ENCODE measurements around the gene JSRP1.

Gene JSRP1

DNA sequence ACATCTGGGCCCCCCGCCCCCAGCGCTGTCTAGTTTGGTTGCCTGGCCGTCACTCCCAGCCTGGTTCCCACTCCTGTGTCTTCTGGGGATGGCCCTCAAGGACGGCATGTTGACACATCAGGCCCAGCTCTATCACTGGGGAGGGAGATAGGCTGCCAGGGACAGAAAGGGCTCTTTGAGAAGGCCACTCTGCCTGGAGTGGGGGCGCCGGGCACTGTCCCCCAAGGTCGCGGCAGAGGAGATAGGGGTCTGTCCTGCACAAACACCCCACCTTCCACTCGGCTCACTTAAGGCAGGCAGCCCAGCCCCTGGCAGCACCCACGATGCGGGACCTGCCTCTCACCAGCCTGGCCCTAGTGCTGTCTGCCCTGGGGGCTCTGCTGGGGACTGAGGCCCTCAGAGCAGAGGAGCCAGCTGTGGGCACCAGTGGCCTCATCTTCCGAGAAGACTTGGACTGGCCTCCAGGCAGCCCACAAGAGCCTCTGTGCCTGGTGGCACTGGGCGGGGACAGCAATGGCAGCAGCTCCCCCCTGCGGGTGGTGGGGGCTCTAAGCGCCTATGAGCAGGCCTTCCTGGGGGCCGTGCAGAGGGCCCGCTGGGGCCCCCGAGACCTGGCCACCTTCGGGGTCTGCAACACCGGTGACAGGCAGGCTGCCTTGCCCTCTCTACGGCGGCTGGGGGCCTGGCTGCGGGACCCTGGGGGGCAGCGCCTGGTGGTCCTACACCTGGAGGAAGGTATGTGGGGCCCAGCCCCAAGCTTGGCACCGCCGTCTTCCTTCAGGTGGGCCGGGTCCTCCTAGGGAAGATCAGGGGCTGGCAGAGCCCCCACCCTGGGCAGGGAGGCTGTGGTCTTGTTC lies 7.0 kb downstream of the JSRP1 start, which contains the start of gene AMH:
AMH (plus strand) TSS at position 314 of the 857 bp plus-strand sequence; CDS start at position 324, 10 bp downstream.
- Histone ChIP-seq H2AFZ (no peak within 1 kb of the TSS), H3K9me3 (ENCODE audit: control insufficient read depth, low read length) (no peaks in the 10 kb centered on the region), H3K27ac (no peak within 1 kb of the TSS), H3K27me3 (ENCODE audit: control insufficient read depth, insufficient read depth, low read length) (peaks cover 14% of the 10 kb centered on the region), H3K79me2 (no peaks in the 10 kb centered on the region), H3K4me1 (no peaks in the 10 kb centered on the region), H3K4me3 (ENCODE audit: low read depth, low read length) (no peak within 1 kb of the TSS), H3K4me2 (ENCODE audit: low read length) (no peak within 1 kb of the TSS), H3K36me3 (ENCODE audit: control insufficient read depth, insufficient read depth, low read length) (no peaks in the 10 kb centered on the region), H3K9ac (no peak within 1 kb of the TSS)
- TF ChIP-seq, protein P1, sequence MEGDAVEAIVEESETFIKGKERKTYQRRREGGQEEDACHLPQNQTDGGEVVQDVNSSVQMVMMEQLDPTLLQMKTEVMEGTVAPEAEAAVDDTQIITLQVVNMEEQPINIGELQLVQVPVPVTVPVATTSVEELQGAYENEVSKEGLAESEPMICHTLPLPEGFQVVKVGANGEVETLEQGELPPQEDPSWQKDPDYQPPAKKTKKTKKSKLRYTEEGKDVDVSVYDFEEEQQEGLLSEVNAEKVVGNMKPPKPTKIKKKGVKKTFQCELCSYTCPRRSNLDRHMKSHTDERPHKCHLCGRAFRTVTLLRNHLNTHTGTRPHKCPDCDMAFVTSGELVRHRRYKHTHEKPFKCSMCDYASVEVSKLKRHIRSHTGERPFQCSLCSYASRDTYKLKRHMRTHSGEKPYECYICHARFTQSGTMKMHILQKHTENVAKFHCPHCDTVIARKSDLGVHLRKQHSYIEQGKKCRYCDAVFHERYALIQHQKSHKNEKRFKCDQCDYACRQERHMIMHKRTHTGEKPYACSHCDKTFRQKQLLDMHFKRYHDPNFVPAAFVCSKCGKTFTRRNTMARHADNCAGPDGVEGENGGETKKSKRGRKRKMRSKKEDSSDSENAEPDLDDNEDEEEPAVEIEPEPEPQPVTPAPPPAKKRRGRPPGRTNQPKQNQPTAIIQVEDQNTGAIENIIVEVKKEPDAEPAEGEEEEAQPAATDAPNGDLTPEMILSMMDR (IDR thresholded peaks at IDR 0.05): no peak

DNA sequence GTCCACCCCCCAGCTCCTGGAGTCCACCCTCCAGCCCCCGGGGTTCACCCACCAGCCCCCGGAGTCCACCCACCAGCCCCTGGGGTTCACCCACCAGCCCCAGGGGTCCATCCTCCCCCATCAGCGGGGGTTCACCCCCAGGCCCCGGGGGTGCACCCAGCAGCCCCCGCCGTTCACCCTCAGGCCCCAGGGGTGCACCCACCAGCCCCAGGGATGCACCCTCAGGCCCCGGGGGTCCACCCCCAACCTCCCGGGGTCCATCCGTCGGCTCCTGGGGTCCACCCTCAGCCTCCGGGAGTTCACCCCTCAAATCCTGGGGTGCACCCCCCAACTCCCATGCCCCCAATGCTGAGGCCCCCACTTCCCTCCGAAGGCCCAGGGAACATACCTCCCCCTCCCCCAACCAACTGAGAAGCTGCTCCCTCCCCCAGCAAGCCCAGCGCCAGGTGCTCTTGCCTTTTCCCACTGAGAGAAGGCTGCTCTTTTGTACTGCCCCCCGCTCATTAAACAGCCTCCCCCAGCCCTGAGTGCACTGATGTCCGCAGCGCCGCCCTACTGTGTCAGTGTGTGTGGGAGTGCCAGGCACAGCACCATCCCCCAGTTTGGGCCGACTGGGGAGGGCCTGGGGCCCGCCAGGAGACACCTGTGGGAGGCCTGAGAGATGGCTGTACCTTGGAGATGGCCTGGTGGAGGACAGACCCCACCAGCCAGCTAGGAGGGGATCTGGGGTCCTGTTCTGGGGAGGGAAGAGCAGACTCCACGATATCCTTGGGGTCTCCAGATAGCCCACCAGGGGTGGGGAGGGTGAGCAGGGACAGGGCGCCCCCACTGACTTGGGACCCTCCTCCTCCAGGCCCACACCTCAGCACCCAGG lies 7.8 kb downstream of the JSRP1 start:
- Histone ChIP-seq H3K36me3 (ENCODE audit: control insufficient read depth, insufficient read depth, low read length) (no peaks in the 10 kb centered on the region), H3K27ac (no peak overlapping the region), H3K4me3 (ENCODE audit: low read depth, low read length) (no peak overlapping the region), H3K4me2 (ENCODE audit: low read length) (no peak overlapping the region), H3K27me3 (ENCODE audit: control insufficient read depth, insufficient read depth, low read length) (peaks cover 14% of the 10 kb centered on the region), H3K4me1 (no peaks in the 10 kb centered on the region), H3K79me2 (no peaks in the 10 kb centered on the region), H3K9me3 (ENCODE audit: control insufficient read depth, low read length) (no peaks in the 10 kb centered on the region), H3K9ac (no peak overlapping the region), H2AFZ (no peak overlapping the region)
- TF ChIP-seq, protein P1 (IDR thresholded peaks at IDR 0.05): no peak

DNA sequence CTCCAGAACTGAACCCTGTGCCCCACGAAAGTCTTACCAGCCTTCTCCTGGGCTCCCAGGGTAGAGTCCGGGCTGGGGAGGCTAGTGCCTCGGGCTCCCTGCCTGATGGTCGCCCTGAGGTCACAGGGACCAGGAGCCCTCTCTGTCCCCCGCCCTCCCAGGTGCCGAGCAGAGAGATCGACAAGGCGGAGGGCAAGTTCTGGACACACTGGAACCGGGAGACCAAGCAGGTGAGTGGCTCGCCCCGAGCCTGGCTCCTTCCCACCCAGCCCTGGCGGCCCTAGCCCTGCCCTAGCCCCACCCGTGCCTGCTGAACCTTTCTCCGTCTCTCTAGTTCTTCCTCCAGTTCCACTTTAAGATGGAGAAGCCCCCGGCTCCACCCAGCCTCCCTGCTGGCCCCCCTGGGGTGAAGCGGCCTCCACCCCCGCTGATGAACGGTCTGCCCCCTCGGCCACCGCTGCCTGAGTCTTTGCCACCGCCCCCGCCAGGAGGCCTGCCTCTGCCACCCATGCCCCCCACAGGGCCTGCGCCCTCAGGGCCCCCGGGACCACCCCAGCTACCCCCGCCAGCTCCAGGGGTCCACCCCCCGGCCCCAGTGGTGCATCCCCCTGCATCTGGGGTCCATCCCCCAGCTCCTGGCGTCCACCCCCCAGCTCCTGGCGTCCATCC lies 8.7 kb downstream of the JSRP1 start:
- H3K27ac ChIP-seq: no peak overlapping the region
- peaks cover 8% of the 10 kb centered on the region for H3K27me3 ChIP-seq (ENCODE audit: control insufficient read depth, insufficient read depth, low read length)
- H3K79me2 ChIP-seq: peaks cover under 1% of the 10 kb centered on the region
- TF ChIP-seq, protein P1 (IDR thresholded peaks at IDR 0.05): no peak
- no peaks in the 10 kb centered on the region for H3K4me1 ChIP-seq
- no peak overlapping the region for H2AFZ ChIP-seq
- no peak overlapping the region for H3K4me2 ChIP-seq (ENCODE audit: low read length)
- no peaks in the 10 kb centered on the region for H3K36me3 ChIP-seq (ENCODE audit: control insufficient read depth, insufficient read depth, low read length)
- no peak overlapping the region for H3K4me3 ChIP-seq (ENCODE audit: low read depth, low read length)
- no peak overlapping the region for H3K9ac ChIP-seq
- no peaks in the 10 kb centered on the region for H3K9me3 ChIP-seq (ENCODE audit: control insufficient read depth, low read length)

DNA sequence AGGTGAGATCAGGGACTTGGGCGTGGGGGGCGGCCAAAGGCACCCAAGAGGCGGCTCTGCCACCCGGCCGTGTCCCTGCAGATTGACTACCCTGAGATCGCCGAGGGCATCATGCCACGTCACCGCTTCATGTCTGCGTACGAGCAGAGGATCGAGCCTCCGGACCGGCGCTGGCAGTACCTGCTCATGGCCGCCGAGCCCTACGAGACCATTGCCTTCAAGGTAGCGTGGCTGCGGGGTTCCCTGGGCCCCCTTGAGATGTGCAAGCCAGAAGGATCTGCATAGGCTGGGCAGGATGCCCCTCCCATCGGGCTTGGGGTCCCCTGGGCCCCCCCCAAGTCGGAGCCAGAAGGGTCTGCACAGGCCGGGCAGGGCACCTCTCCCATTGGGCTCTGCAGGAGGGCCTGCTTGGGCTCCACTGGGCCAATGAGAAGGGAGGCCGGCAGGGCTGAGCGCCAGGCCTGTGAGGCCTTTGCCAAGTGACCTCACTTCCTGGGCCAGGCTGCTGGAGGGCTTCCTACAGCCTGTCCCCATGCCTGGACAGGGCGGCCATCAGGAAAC lies 9.3 kb downstream of the JSRP1 start:
- Histone ChIP-seq H3K4me3 (ENCODE audit: low read depth, low read length) (no peak overlapping the region), H3K36me3 (ENCODE audit: control insufficient read depth, insufficient read depth, low read length) (no peaks in the 10 kb centered on the region), H3K9me3 (ENCODE audit: control insufficient read depth, low read length) (no peaks in the 10 kb centered on the region), H3K9ac (no peak overlapping the region), H3K79me2 (peaks cover 6% of the 10 kb centered on the region), H3K4me1 (no peaks in the 10 kb centered on the region), H3K27me3 (ENCODE audit: control insufficient read depth, insufficient read depth, low read length) (peaks cover 7% of the 10 kb centered on the region), H2AFZ (no peak overlapping the region), H3K4me2 (ENCODE audit: low read length) (no peak overlapping the region), H3K27ac (no peak overlapping the region)
- TF ChIP-seq, protein P1 (IDR thresholded peaks at IDR 0.05): no peak

Data from parathyroid adenoma (tissue), 2 donors.